CD4-positive, alpha-beta T cell (primary cell): ENCODE measurements around the gene CENPI. TPM values are rescaled to one million over a fixed set of nuclear protein-coding genes. Genes with fewer than 3 reads are reported as not detected.

Experiments used
- ATAC-seq: fragments of 200-7000 bp; cut with Tn5 transposase; one replicate; pipeline ENCODE4 v1.10.0; 2022; ENCODE audit warnings: mild to moderate bottlenecking; ENCODE audit not compliant: poor library complexity
- CTCF ChIA-PET: fragments of 350-600 bp; sonication (Branson Sonifier 250); formaldehyde crosslinking; loops from one replicate; lab custom pipeline; 2021; ENCODE audit warnings: antibody characterized with exemption, inconsistent platforms; lab: Charles Lee
- POLR2A ChIA-PET: fragments of 350-600 bp; sonication (Branson Sonifier 250); formaldehyde crosslinking; loops from one replicate; lab custom pipeline; 2021; ENCODE audit warnings: antibody characterized with exemption, inconsistent platforms; lab: Charles Lee
- DNase-seq, 14 experiments: peaks; one replicate each; pipeline ENCODE4 v3.0.0-alpha.2; 2013 to 2020; ENCODE audit warnings: mixed read lengths in 2 of 14
- H3K27ac ChIP-seq, 2 donors: one replicate each; pipeline versions ENCODE4 v1.5.1 to v1.7.0; 2013; ENCODE audit warnings: low read length in 2 of 2, low read depth in 1 of 2, mild to moderate bottlenecking in 1 of 2
- H3K27me3 ChIP-seq, 2 experiments: 1 replicate in 1 of 2; 2 replicates in 1 of 2; pipeline versions ENCODE4 v1.6.1 to v1.7.0; 2013; ENCODE audit warnings: low read length in 2 of 2, control low read depth in 1 of 2, mild to moderate bottlenecking in 1 of 2, moderate library complexity in 1 of 2; ENCODE audit not compliant: insufficient read depth in 2 of 2, control insufficient read depth in 1 of 2
- H3K36me3 ChIP-seq: one replicate; pipeline ENCODE4 v1.6.1; 2013; ENCODE audit warnings: low read length, control low read depth; ENCODE audit not compliant: insufficient read depth
- H3K4me1 ChIP-seq: one replicate; pipeline ENCODE4 v1.6.1; 2013; ENCODE audit warnings: low read length, control low read depth; ENCODE audit not compliant: insufficient read depth
- H3K4me3 ChIP-seq: one replicate; pipeline ENCODE4 v1.5.1; 2013; ENCODE audit warnings: mild to moderate bottlenecking, low read length, moderate library complexity
- H3K9me3 ChIP-seq, 2 experiments: 1 replicate in 1 of 2; 2 replicates in 1 of 2; pipeline versions ENCODE4 v1.6.1 to v1.7.0; 2013; ENCODE audit warnings: low read length in 2 of 2, mild to moderate bottlenecking in 2 of 2, control low read depth in 1 of 2, moderate library complexity in 1 of 2; ENCODE audit not compliant: control insufficient read depth in 1 of 2, insufficient read depth in 1 of 2
- H3K27ac Mint-ChIP-seq: one replicate; pipeline ENCODE4 v1.8.0; 2020; ENCODE audit warnings: mixed read lengths
- H3K27me3 Mint-ChIP-seq: one replicate; pipeline ENCODE4 v1.8.0; 2021; ENCODE audit warnings: mixed read lengths
- H3K36me3 Mint-ChIP-seq: one replicate; pipeline ENCODE4 v1.8.0; 2021; ENCODE audit warnings: low read depth, mixed read lengths
- H3K4me1 Mint-ChIP-seq: one replicate; pipeline ENCODE4 v1.8.0; 2021; ENCODE audit warnings: low read depth, mixed read lengths
- H3K4me3 Mint-ChIP-seq: one replicate; pipeline ENCODE4 v1.8.0; 2020; ENCODE audit warnings: mild to moderate bottlenecking, mixed read lengths
- H3K9me3 Mint-ChIP-seq: one replicate; pipeline ENCODE4 v1.8.0; 2020; ENCODE audit warnings: mixed read lengths
- CTCF ChIP-seq: fragments of 200-600 bp; IDR thresholded peaks from one replicate; pipeline ENCODE4 v1.8.0; 2022; ENCODE audit warnings: antibody characterized with exemption, mild to moderate bottlenecking
- intact Hi-C, 2 experiments: fragments of 100-400 bp; cut with DNase I in 1 of 2; cut with micrococcal nuclease in 1 of 2; formaldehyde crosslinking; loops; one replicate each; pipeline versions ENCODE4 v1.15.1 to v1.9.0; 2023 to 2025; cut with DNase I, micrococcal nuclease
- total RNA-seq, 174 experiments: library from RNA in 2 of 174; stranded (reverse) in 2 of 174; gene quantifications; one replicate each; pipeline ENCODE4 v1.2.3 and lab custom pipeline; 2021 to 2026

The CENPI gene
- total RNA-seq, 2 experiments from 2014 or later, result 0.28 to 0.49 TPM

- no peaks in the 10 kb centered on the region for H3K9me3 ChIP-seq
- no peak for TF ChIP-seq CTCF
- no peak overlapping the region for H3K4me3 Mint-ChIP-seq
- H3K4me1 ChIP-seq, result no peaks in the 10 kb centered on the region
- DNase-seq (no peak), ATAC-seq (no peak)
- CTCF ChIA-PET, result no interaction called here
- POLR2A ChIA-PET, result no interaction called here
- no peaks in the 10 kb centered on the region for H3K27me3 Mint-ChIP-seq
- no peaks in the 10 kb centered on the region for H3K36me3 ChIP-seq
- intact Hi-C loops, result no loop called here
- H3K4me1 Mint-ChIP-seq, result peaks cover under 1% of the 10 kb centered on the region
- H3K36me3 Mint-ChIP-seq, result no peaks in the 10 kb centered on the region
- H3K27ac ChIP-seq, result no peak overlapping the region
- H3K4me3 ChIP-seq, result no peak overlapping the region
- no peaks in the 10 kb centered on the region for H3K27me3 ChIP-seq
- H3K27ac Mint-ChIP-seq, result no peak overlapping the region
- H3K9me3 Mint-ChIP-seq, result no peaks in the 10 kb centered on the region
These were observed 6.2 kb upstream of the CENPI start for GRCh38 chrX:101091817-101092216.

- no peaks in the 10 kb centered on the region for H3K4me1 ChIP-seq
- no peak overlapping the region for H3K4me3 ChIP-seq
- Mint-ChIP-seq H3K36me3 (no peaks in the 10 kb centered on the region), H3K4me3 (no peak overlapping the region), H3K27ac (no peak overlapping the region), H3K27me3 (no peaks in the 10 kb centered on the region), H3K4me1 (no peaks in the 10 kb centered on the region), H3K9me3 (no peaks in the 10 kb centered on the region)
- ATAC-seq (no peak), DNase-seq (no peak)
- H3K9me3 ChIP-seq, result no peaks in the 10 kb centered on the region
- H3K27me3 ChIP-seq, result no peaks in the 10 kb centered on the region
- POLR2A ChIA-PET, result no interaction called here
- intact Hi-C loops, result no loop called here
- CTCF ChIA-PET, result no interaction called here
- no peaks in the 10 kb centered on the region for H3K36me3 ChIP-seq
- no peak for TF ChIP-seq CTCF
- H3K27ac ChIP-seq, result no peak overlapping the region
These were observed 10.3 kb downstream of the CENPI start for GRCh38 chrX:101108284-101108683.

- Mint-ChIP-seq H3K9me3 (no peaks in the 10 kb centered on the region), H3K4me3 (no peak overlapping the region), H3K4me1 (no peaks in the 10 kb centered on the region), H3K36me3 (no peaks in the 10 kb centered on the region), H3K27ac (no peak overlapping the region), H3K27me3 (no peaks in the 10 kb centered on the region)
- POLR2A ChIA-PET, result no interaction called here
- no peaks in the 10 kb centered on the region for H3K4me1 ChIP-seq
- H3K9me3 ChIP-seq, result no peaks in the 10 kb centered on the region
- no peak for TF ChIP-seq CTCF
- ATAC-seq, result no peak
- intact Hi-C loops, result no loop called here
- no peaks in the 10 kb centered on the region for H3K36me3 ChIP-seq
- no peak overlapping the region for H3K27ac ChIP-seq
- no peaks in the 10 kb centered on the region for H3K27me3 ChIP-seq
- CTCF ChIA-PET, result no interaction called here
- H3K4me3 ChIP-seq, result no peak overlapping the region
- DNase-seq, result no peak
These were observed 19.7 kb downstream of the CENPI start for GRCh38 chrX:101117701-101118100.
